WERI-Rb-1 (cell line): ENCODE results near the gene BIVM.

Experiments used
- DNase-seq: peaks from one replicate; pipeline ENCODE4 v3.0.0-alpha.2; 2020
- H3K27ac ChIP-seq: fragments of 250-450 bp; sonication (Bioruptor Pico); 2 replicates; pipeline ENCODE4 v1.5.1; 2020; ENCODE audit warnings: mild to moderate bottlenecking, moderate library complexity
- H3K27me3 ChIP-seq: fragments of 250-450 bp; sonication (Bioruptor Pico); 2 replicates; pipeline ENCODE4 v1.5.1; 2021; ENCODE audit warnings: mild to moderate bottlenecking, low read depth, moderate library complexity; ENCODE audit not compliant: insufficient read depth, severe bottlenecking
- H3K36me3 ChIP-seq: fragments of 250-450 bp; sonication (Bioruptor Pico); 2 replicates; pipeline ENCODE4 v1.5.1; 2020; ENCODE audit warnings: mild to moderate bottlenecking, moderate library complexity
- H3K4me3 ChIP-seq: 2 replicates; pipeline ENCODE4 v1.5.1; 2011; ENCODE audit warnings: low read depth, mild to moderate bottlenecking, control low read depth, low read length
- H3K9me3 ChIP-seq: fragments of 250-450 bp; sonication (Bioruptor Pico); 2 replicates; pipeline ENCODE4 v1.5.1; 2021; ENCODE audit warnings: mild to moderate bottlenecking, moderate library complexity; ENCODE audit not compliant: severe bottlenecking
- CTCF ChIP-seq: IDR thresholded peaks from 2 replicates; pipeline ENCODE4 v1.5.1; 2011; ENCODE audit warnings: low read depth, mild to moderate bottlenecking, control low read depth, inconsistent platforms, low read length

BIVM gene

GRCh38 chr13:102872131-102872530, 73.2 kb downstream of the BIVM start:
- no peak overlapping the region for H3K4me3 ChIP-seq
- no peak for DNase-seq
- H3K9me3 ChIP-seq = no peaks in the 10 kb centered on the region
- no peak overlapping the region for H3K27ac ChIP-seq
- no peaks in the 10 kb centered on the region for H3K27me3 ChIP-seq
- peaks cover 68% of the 10 kb centered on the region for H3K36me3 ChIP-seq
- no peak for TF ChIP-seq CTCF

- H3K27me3 ChIP-seq = no peaks in the 10 kb centered on the region
- H3K36me3 ChIP-seq = peaks cover 67% of the 10 kb centered on the region
- H3K27ac ChIP-seq = no peak overlapping the region
- no peak for DNase-seq
- H3K9me3 ChIP-seq = no peaks in the 10 kb centered on the region
- no peak overlapping the region for H3K4me3 ChIP-seq
- no peak for TF ChIP-seq CTCF
Observed at GRCh38 chr13:102872531-102872930, 73.6 kb downstream of the BIVM start.

- no peak for TF ChIP-seq CTCF
- Histone ChIP-seq H3K36me3 (peaks cover 59% of the 10 kb centered on the region), H3K4me3 (no peak overlapping the region), H3K27ac (no peak overlapping the region), H3K27me3 (no peaks in the 10 kb centered on the region), H3K9me3 (no peaks in the 10 kb centered on the region)
- DNase-seq = no peak
Observed at GRCh38 chr13:102873653-102874052, 74.7 kb downstream of the BIVM start.

- Histone ChIP-seq H3K27ac (no peak overlapping the region), H3K36me3 (peaks cover 56% of the 10 kb centered on the region), H3K9me3 (no peaks in the 10 kb centered on the region), H3K27me3 (no peaks in the 10 kb centered on the region), H3K4me3 (no peak overlapping the region)
- no peak for TF ChIP-seq CTCF
- no peak for DNase-seq
Observed at GRCh38 chr13:102875256-102875655, 76.3 kb downstream of the BIVM start.

GRCh38 chr13:102877303-102877702, 78.4 kb downstream of the BIVM start:
- H3K9me3 ChIP-seq = no peaks in the 10 kb centered on the region
- H3K4me3 ChIP-seq = no peak overlapping the region
- H3K36me3 ChIP-seq = peaks cover 45% of the 10 kb centered on the region
- H3K27ac ChIP-seq = no peak overlapping the region
- no peaks in the 10 kb centered on the region for H3K27me3 ChIP-seq
- DNase-seq = no peak
- TF ChIP-seq CTCF = no peak

GRCh38 chr13:102878481-102878880, 79.6 kb downstream of the BIVM start:
- H3K4me3 ChIP-seq = no peak overlapping the region
- no peak for DNase-seq
- H3K27me3 ChIP-seq = no peaks in the 10 kb centered on the region
- TF ChIP-seq CTCF = no peak
- no peaks in the 10 kb centered on the region for H3K9me3 ChIP-seq
- H3K36me3 ChIP-seq = peaks cover 33% of the 10 kb centered on the region
- no peak overlapping the region for H3K27ac ChIP-seq
